GM12801 (cell line): ENCODE measurements around the gene DHX35.

Source experiments
- TF ChIP-seq, protein P1 (sequence below): IDR thresholded peaks from one replicate; pipeline ENCODE4 v1.5.1; 2011; ENCODE audit warnings: control low read depth; ENCODE audit not compliant: insufficient read length; ENCODE audit errors: extremely low read depth

The DHX35 gene

GRCh38 chr20:38934530-38934929 is 27.6 kb upstream of the DHX35 start:
- TF ChIP-seq, protein P1, sequence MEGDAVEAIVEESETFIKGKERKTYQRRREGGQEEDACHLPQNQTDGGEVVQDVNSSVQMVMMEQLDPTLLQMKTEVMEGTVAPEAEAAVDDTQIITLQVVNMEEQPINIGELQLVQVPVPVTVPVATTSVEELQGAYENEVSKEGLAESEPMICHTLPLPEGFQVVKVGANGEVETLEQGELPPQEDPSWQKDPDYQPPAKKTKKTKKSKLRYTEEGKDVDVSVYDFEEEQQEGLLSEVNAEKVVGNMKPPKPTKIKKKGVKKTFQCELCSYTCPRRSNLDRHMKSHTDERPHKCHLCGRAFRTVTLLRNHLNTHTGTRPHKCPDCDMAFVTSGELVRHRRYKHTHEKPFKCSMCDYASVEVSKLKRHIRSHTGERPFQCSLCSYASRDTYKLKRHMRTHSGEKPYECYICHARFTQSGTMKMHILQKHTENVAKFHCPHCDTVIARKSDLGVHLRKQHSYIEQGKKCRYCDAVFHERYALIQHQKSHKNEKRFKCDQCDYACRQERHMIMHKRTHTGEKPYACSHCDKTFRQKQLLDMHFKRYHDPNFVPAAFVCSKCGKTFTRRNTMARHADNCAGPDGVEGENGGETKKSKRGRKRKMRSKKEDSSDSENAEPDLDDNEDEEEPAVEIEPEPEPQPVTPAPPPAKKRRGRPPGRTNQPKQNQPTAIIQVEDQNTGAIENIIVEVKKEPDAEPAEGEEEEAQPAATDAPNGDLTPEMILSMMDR: no peak

DNA sequence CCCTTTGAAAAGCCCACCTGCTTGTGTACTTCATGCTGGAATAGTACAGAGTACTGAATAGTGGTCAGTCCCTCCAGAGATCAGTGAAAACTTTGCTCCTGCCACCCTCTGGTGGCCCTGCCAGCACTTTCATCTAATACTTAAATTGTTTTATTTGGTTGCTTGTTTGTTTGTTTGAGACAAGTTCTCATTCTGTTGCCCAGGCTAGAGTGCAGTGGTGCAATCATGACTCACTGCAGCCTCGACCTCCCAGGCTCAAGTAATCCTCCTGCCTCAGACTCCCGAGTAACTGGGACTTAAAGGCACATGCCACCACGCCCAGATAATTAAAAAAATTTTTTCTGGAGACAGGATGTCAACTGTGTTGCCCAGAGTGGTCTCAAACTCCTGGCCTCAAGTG is 26.9 kb upstream of the DHX35 start:
- TF ChIP-seq, protein P1: no peak

DNA sequence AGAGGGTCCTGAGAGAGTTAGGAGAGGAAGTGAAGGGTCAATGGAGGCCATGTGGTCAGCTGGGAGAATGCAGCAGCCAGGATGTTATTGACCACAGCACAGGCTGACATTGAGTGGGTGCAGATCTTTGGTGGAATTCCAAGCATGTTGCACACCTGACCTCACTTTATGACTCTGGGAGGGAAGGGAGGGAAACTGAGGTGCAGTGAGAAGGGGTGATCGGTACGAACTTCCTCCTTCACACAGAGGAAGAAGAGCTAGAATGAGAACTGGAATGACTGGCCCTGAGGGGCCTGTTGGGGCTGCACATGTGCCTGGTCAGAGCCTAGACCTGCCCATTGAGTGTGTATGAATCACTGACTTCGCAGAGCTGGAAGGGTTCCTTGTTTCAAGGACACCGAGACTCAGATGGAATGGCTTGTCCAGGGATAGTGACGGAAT is 26.2 kb upstream of the DHX35 start:
- TF ChIP-seq, protein P1: no peak

- TF ChIP-seq, protein P1: no peak
These were observed 25.1 kb upstream of the DHX35 start for GRCh38 chr20:38937000-38937399.

DNA sequence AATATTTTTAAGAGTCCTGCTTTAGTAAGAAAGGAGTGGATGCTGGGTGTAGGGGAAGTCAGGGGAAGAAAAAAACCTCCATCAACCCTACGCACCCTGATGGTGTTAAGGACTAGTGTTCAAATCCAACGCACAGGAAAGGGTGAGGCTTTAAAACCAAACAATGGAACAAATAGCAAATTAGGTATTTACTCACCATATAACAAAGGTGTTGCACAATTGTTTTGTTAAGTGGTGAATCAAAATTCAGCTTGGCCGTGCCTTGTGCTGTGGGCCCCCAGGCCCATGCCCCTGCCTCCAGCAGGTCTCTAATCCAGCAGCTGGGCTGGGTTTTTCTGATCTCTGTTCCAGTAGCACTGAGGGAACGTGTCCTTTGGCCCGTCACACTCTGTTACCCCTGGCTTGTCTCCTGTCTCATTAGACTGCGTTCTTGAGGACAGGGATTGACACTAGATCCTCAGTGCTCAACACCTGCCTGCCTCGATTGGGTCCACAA is 24.1 kb upstream of the DHX35 start:
- TF ChIP-seq, protein P1: no peak

DNA sequence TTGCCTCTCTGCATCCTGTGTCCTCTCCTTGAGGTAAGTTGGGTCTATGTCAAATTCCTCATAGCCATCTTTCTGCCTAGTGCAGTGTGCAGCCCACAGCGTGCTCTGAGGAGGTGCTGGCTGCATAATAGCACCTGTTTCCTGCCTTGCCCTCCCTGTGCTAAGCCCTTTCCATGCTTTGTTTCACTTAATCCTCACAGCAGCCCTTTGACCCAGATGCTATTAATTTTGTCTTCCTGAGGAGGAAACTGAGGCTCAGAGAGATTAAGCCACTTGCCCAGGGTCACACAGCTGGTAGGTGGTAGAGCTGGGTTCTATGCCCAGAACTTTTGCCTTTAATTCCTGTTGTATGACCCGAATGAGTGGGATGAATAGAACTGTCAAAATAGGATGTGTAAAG is 22.5 kb upstream of the DHX35 start:
- TF ChIP-seq, protein P1: no peak

DNA sequence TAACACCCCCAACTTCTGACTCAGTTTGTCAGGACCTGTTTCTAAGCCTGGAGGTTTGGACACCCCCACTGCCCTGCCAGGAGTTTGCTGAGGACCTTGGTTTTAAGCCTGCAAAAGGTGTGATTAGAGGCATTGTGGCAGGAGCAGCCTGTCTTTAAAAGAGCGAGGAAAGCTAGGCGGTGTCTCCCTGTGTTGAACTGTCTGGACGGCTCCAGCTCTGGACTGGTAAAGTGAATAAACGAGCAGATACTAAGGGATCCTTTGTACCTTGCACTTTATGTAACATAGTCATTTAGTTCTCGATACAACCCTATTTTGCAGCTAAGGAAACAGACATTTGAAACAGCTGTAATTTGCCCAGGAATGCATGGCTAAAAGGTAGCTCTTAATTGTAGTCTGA is 21.5 kb upstream of the DHX35 start:
- TF ChIP-seq, protein P1: no peak
